Activated naive CD4-positive, alpha-beta T cell treated with anti-CD3 and anti-CD28 coated beads, Interleukin-2, amount 50 U/mL, for 24 hours (primary cell): ENCODE measurements around the gene BTBD9.

Source experiments
- H3K27ac Mint-ChIP-seq: one replicate; pipeline ENCODE4 v1.8.0; 2021; ENCODE audit warnings: mild to moderate bottlenecking, mixed read lengths
- H3K27me3 Mint-ChIP-seq: one replicate; pipeline ENCODE4 v1.8.0; 2021; ENCODE audit warnings: mixed read lengths
- H3K36me3 Mint-ChIP-seq: one replicate; pipeline ENCODE4 v1.8.0; 2021; ENCODE audit warnings: mixed read lengths
- H3K4me1 Mint-ChIP-seq: one replicate; pipeline ENCODE4 v1.8.0; 2021; ENCODE audit warnings: mixed read lengths
- H3K4me3 Mint-ChIP-seq: one replicate; pipeline ENCODE4 v1.8.0; 2021; ENCODE audit warnings: mild to moderate bottlenecking, mixed read lengths
- H3K9me3 Mint-ChIP-seq: one replicate; pipeline ENCODE4 v1.8.0; 2021; ENCODE audit warnings: mixed read lengths

Gene BTBD9

GRCh38 chr6:38171997-38172738, 467.6 kb downstream of the BTBD9 start:
- H3K4me3 Mint-ChIP-seq = no peak overlapping the region
- H3K9me3 Mint-ChIP-seq = no peaks in the 10 kb centered on the region
- no peaks in the 10 kb centered on the region for H3K27me3 Mint-ChIP-seq
- peaks cover 4% of the 10 kb centered on the region for H3K4me1 Mint-ChIP-seq
- peaks cover 2% of the 10 kb centered on the region for H3K36me3 Mint-ChIP-seq
- no peak overlapping the region for H3K27ac Mint-ChIP-seq

GRCh38 chr6:38170666-38171355, 468.9 kb downstream of the BTBD9 start:
- peaks cover 2% of the 10 kb centered on the region for H3K36me3 Mint-ChIP-seq
- no peak overlapping the region for H3K4me3 Mint-ChIP-seq
- H3K27me3 Mint-ChIP-seq = no peaks in the 10 kb centered on the region
- H3K27ac Mint-ChIP-seq = no peak overlapping the region
- no peaks in the 10 kb centered on the region for H3K9me3 Mint-ChIP-seq
- peaks cover 4% of the 10 kb centered on the region for H3K4me1 Mint-ChIP-seq

GRCh38 chr6:38169977-38170526, 469.7 kb downstream of the BTBD9 start:
- H3K27ac Mint-ChIP-seq = peak overlapping the region; percentile 30
- H3K36me3 Mint-ChIP-seq = peaks cover under 1% of the 10 kb centered on the region
- H3K27me3 Mint-ChIP-seq = no peaks in the 10 kb centered on the region
- peaks cover 4% of the 10 kb centered on the region for H3K4me1 Mint-ChIP-seq
- no peaks in the 10 kb centered on the region for H3K9me3 Mint-ChIP-seq
- no peak overlapping the region for H3K4me3 Mint-ChIP-seq

GRCh38 chr6:38169221-38169976, 470.3 kb downstream of the BTBD9 start:
- Mint-ChIP-seq H3K27ac (peak overlapping the region; percentile 30), H3K9me3 (no peaks in the 10 kb centered on the region)

GRCh38 chr6:38168699-38169098, 471.0 kb downstream of the BTBD9 start:
- Mint-ChIP-seq H3K36me3 (peaks cover 1% of the 10 kb centered on the region), H3K27ac (no peak overlapping the region), H3K9me3 (no peaks in the 10 kb centered on the region), H3K27me3 (no peaks in the 10 kb centered on the region), H3K4me3 (no peak overlapping the region), H3K4me1 (peaks cover 4% of the 10 kb centered on the region)

More at GRCh38 chr6:38169221-38169976, 470.3 kb downstream of the BTBD9 start:
- Mint-ChIP-seq H3K4me3 (no peak overlapping the region), H3K27me3 (no peaks in the 10 kb centered on the region), H3K4me1 (peaks cover 4% of the 10 kb centered on the region), H3K36me3 (no peaks in the 10 kb centered on the region)

DNA sequence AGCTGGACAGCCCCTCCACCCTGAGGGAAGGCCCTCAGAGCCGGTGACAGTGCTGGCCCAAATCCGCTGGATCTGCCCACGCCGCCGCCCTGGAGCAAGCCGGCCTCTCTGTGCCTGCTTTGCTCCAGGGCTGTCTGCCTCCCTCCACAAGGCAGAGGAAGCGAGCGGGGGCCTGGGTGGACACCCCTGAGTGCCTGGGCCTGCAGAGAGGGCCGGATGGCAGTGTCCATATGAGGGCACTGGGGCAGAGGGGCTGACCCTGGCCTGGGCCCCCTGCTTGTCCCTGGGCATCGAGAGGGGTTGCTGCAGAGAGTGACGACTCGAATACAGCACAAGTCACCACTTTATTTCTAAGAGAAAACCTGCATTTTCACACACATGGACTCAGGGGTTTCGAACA, 471.6 kb downstream of the BTBD9 start:
- H3K4me3 Mint-ChIP-seq = no peak overlapping the region
- no peaks in the 10 kb centered on the region for H3K9me3 Mint-ChIP-seq
- H3K27ac Mint-ChIP-seq = no peak overlapping the region
- H3K27me3 Mint-ChIP-seq = no peaks in the 10 kb centered on the region
- H3K36me3 Mint-ChIP-seq = peaks cover 1% of the 10 kb centered on the region
- H3K4me1 Mint-ChIP-seq = no peaks in the 10 kb centered on the region

DNA sequence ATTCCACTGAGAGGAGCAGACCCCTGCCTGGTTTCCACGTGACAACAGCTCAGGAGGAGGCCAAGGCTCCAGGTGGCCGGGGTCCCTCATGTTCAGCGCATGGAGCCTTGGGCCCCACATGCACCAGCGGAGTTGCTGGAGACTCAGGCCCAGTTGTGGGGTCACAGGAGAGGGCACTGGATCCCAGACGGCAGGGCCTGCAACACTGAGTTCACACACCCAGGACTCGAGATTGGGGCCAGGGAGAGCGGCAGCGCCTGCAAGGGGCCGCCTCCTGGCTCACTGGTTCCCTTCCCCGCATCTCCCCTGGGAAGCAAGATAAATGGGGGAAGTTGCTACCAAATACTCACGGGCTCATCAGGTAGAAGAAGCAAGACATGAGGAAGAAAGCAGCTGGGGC, 472.1 kb downstream of the BTBD9 start:
- no peaks in the 10 kb centered on the region for H3K4me1 Mint-ChIP-seq
- peak overlapping the region; percentile 55 for H3K27ac Mint-ChIP-seq
- peaks cover 1% of the 10 kb centered on the region for H3K36me3 Mint-ChIP-seq

GRCh38 chr6:38166411-38167240, 473.1 kb downstream of the BTBD9 start:
- Mint-ChIP-seq H3K4me1 (no peaks in the 10 kb centered on the region), H3K9me3 (no peaks in the 10 kb centered on the region), H3K27me3 (no peaks in the 10 kb centered on the region), H3K36me3 (peaks cover 1% of the 10 kb centered on the region), H3K27ac (no peak overlapping the region), H3K4me3 (no peak overlapping the region)

More for the DNA sequence above, 472.1 kb downstream of the BTBD9 start:
- no peak overlapping the region for H3K4me3 Mint-ChIP-seq
- H3K9me3 Mint-ChIP-seq = no peaks in the 10 kb centered on the region
- no peaks in the 10 kb centered on the region for H3K27me3 Mint-ChIP-seq

GRCh38 chr6:38164671-38165108, 475.0 kb downstream of the BTBD9 start:
- Mint-ChIP-seq H3K36me3 (peaks cover 1% of the 10 kb centered on the region), H3K27me3 (no peaks in the 10 kb centered on the region), H3K4me1 (no peaks in the 10 kb centered on the region), H3K4me3 (no peak overlapping the region), H3K27ac (no peak overlapping the region), H3K9me3 (no peaks in the 10 kb centered on the region)

GRCh38 chr6:38164131-38164481, 475.6 kb downstream of the BTBD9 start:
- no peaks in the 10 kb centered on the region for H3K27me3 Mint-ChIP-seq
- H3K27ac Mint-ChIP-seq = peak overlapping the region; percentile 75
- no peaks in the 10 kb centered on the region for H3K4me1 Mint-ChIP-seq
- H3K4me3 Mint-ChIP-seq = no peak overlapping the region
- H3K36me3 Mint-ChIP-seq = peaks cover 1% of the 10 kb centered on the region
- H3K9me3 Mint-ChIP-seq = no peaks in the 10 kb centered on the region

DNA sequence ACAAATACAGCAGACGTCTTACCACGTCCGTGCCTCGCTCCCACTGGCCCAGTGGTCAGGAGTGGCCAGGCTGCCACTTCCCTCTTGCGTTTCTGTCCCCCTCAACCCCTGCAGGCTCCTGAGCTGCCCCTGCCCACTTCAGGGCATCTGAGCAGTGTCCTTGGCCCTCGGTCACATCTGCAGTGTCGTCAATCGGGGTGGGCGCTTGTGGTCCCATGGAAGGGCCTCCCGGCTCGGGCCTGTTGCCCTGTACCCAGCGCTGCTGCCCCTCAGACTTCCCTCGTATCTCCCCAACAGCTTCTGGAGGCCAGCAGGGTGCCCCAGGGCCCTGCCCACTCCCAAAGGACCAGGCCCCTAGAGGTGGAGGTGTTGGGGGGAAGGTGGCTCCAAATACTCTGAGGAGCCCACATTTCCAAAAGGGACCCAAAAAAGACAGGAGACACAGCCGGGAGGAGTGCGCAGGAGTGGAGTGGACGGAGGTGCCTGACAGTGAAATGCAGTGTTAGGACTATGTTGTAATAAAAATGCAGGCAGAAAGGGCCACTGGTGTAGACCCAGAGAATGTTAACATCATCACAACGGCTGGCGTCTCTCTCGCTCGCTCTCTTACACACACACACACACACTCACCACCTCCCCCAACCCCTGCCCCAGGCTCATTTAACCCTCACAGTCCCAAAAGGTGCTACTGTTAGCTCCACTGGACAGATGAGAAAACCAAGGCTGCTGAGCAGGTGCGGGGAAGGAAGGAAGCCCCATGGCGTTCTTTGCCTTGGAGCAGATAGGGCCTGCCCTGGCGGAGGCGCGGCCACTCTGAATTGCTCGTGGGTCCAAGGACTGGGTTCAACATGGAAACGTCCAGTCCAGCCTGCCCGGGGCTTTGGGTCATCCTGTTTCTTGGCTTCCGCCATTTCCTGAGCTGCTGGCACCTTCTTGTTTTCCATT, 476.3 kb downstream of the BTBD9 start:
- H3K4me1 Mint-ChIP-seq = no peaks in the 10 kb centered on the region
- H3K27ac Mint-ChIP-seq = peak overlapping the region; percentile 75
- H3K36me3 Mint-ChIP-seq = peaks cover 5% of the 10 kb centered on the region
- no peak overlapping the region for H3K4me3 Mint-ChIP-seq
- no peaks in the 10 kb centered on the region for H3K27me3 Mint-ChIP-seq
- no peaks in the 10 kb centered on the region for H3K9me3 Mint-ChIP-seq

DNA sequence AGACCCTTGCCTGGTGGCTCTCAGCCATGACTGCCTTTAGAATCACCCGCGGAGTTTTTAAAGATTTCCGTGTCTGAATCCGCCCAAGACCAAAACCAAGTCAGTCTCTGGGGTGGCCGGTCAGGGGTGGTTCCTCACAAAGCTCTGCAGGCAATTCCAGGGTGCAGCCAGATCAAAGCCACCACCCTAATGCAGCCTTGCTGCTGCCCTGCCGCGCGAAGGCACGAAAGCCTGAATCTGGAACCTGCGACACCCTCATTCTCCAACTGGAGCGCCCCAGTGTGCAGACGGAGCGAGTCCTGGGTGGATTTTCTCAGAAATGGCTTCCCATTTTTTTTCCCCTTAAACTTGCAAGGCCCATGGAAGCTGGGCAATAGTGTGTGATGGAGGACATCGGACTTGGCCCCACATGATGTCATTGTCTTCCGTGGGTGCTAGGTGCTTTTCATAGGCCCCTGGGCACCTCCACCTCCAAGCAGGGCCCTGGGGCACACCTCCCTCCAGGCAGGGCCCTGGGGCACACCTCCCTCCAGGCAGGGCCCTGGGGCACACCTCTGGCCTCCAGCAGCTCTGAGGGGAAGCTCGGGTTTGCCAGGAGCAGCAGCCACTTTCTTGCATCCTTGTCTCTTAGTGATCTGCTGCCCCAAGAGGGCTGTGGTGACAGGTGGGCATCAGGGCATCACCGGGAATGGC, 477.1 kb downstream of the BTBD9 start:
- no peak overlapping the region for H3K27ac Mint-ChIP-seq
- H3K4me3 Mint-ChIP-seq = no peak overlapping the region
- H3K36me3 Mint-ChIP-seq = peaks cover 8% of the 10 kb centered on the region
- no peaks in the 10 kb centered on the region for H3K9me3 Mint-ChIP-seq
- no peaks in the 10 kb centered on the region for H3K4me1 Mint-ChIP-seq
- no peaks in the 10 kb centered on the region for H3K27me3 Mint-ChIP-seq

DNA sequence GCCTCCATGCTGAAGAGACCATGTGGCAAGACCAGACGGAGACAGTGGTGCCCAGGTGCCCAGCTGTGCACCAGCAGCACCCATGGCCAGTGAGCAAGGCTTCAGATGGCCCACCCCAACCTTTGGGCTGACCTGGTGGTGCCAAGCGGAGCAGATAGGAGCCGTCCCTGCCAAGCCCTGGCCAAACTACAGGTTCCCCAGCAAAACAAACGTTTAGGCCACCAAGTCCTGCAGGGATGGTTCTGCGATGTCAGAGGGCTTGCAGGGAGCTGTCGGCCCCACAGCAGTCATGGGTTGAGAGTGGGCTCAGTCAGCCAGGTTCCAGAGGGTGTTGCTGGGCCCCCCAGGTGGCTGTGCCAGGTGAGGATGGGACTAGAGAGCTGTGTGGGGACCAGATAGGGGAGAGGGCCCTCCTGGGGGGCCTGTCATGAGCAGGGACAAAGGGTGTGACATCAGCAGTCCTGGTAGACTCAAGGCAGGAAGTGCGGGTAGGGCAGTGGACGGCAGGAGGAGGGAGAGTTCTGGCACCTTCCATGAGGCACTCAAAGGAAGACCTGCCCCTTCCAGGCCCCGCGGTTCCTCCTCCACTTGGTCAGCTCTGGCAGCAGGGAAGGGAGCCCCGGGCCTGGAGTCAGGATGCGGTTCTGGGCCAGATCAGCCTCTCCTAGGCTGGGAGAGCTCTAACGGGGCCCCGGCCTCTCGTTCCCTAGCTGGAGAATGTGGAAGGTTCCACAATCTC, 477.8 kb downstream of the BTBD9 start:
- H3K4me1 Mint-ChIP-seq = no peaks in the 10 kb centered on the region
- H3K4me3 Mint-ChIP-seq = no peak overlapping the region
- peak overlapping the region; percentile 17 for H3K27ac Mint-ChIP-seq
- H3K27me3 Mint-ChIP-seq = no peaks in the 10 kb centered on the region
- no peaks in the 10 kb centered on the region for H3K9me3 Mint-ChIP-seq
- H3K36me3 Mint-ChIP-seq = peaks cover 8% of the 10 kb centered on the region
